SU-DHL-6 (cell line): ENCODE data around the gene EML4.

Source experiments
- H2AFZ ChIP-seq: fragments of 200-600 bp; sonication (generic); 2 replicates; pipeline ENCODE4 v1.6.1; 2014; ENCODE audit warnings: low read depth, mild to moderate bottlenecking, moderate library complexity, mixed read lengths, antibody characterized with exemption, low read length; ENCODE audit not compliant: severe bottlenecking
- H3F3A ChIP-seq: fragments of 200-600 bp; shearing (Covaris generic); 2 replicates; pipeline ENCODE4 v1.6.0; 2016; ENCODE audit warnings: antibody characterized with exemption, mild to moderate bottlenecking; ENCODE audit not compliant: insufficient read depth
- H3K27ac ChIP-seq: fragments of 200-600 bp; sonication (generic); 2 replicates; pipeline ENCODE4 v1.5.1; 2016; ENCODE audit warnings: low read depth, mild to moderate bottlenecking, low read length, moderate library complexity, mixed read lengths
- H3K27me3 ChIP-seq: fragments of 200-600 bp; sonication (generic), shearing (Covaris generic); 2 replicates; pipeline ENCODE4 v1.6.0; 2014; ENCODE audit warnings: mild to moderate bottlenecking, low read length
- H3K36me3 ChIP-seq: fragments of 200-600 bp; sonication (generic); 2 replicates; pipeline ENCODE4 v1.6.1; 2014; ENCODE audit warnings: mild to moderate bottlenecking, low read length, mixed read lengths
- H3K4me2 ChIP-seq: fragments of 300-600, 200-600 bp; shearing (Covaris generic), sonication (generic); 2 replicates; pipeline ENCODE4 v1.6.0; 2014; ENCODE audit warnings: low read length, low read depth, mild to moderate bottlenecking; ENCODE audit not compliant: poor library complexity, severe bottlenecking
- H3K4me3 ChIP-seq: fragments of 200-600 bp; sonication (generic); 2 replicates; pipeline ENCODE4 v1.5.1; 2014; ENCODE audit warnings: antibody characterized with exemption, low read length, mild to moderate bottlenecking, mixed read lengths; ENCODE audit not compliant: insufficient read depth, poor library complexity, severe bottlenecking
- H3K79me2 ChIP-seq: fragments of 200-600 bp; sonication (generic); 2 replicates; pipeline ENCODE4 v1.6.1; 2014; ENCODE audit warnings: mild to moderate bottlenecking, low read length, moderate library complexity; ENCODE audit not compliant: insufficient read depth
- H3K9ac ChIP-seq: fragments of 200-600 bp; sonication (generic); 2 replicates; pipeline ENCODE4 v1.7.0; 2014; ENCODE audit warnings: mild to moderate bottlenecking, low read length
- H3K9me2 ChIP-seq: fragments of 200-600 bp; sonication (generic); replicated peaks from 2 replicates; pipeline ENCODE4 v1.6.1; 2014; ENCODE audit warnings: low read length; ENCODE audit not compliant: insufficient read depth
- H3K9me3 ChIP-seq: fragments of 200-600 bp; sonication (generic); 2 replicates; pipeline ENCODE4 v1.6.1; 2014; ENCODE audit warnings: low read length, mixed read lengths; ENCODE audit not compliant: insufficient read depth
- H4K20me1 ChIP-seq: fragments of 200-600 bp; sonication (generic); 2 replicates; pipeline ENCODE4 v1.6.1; 2014; ENCODE audit warnings: low read depth, mild to moderate bottlenecking, antibody characterized with exemption, low read length, moderate library complexity, mixed read lengths
- EZH2phosphoT487 ChIP-seq: fragments of 200-600 bp; sonication (generic), shearing (Covaris generic); conservative IDR thresholded peaks from 2 replicates; pipeline ENCODE4 v1.6.1; 2018; ENCODE audit warnings: mild to moderate bottlenecking, antibody characterized with exemption, low read length, moderate library complexity, mixed read lengths
- TF ChIP-seq, protein P1 (sequence below): fragments of 200-600 bp; sonication (generic); IDR thresholded peaks from one replicate; pipeline ENCODE4 v1.5.1; 2017; ENCODE audit warnings: antibody characterized with exemption, mild to moderate bottlenecking, low read length, moderate library complexity; ENCODE audit not compliant: insufficient read depth, poor library complexity, severe bottlenecking

Gene EML4

DNA sequence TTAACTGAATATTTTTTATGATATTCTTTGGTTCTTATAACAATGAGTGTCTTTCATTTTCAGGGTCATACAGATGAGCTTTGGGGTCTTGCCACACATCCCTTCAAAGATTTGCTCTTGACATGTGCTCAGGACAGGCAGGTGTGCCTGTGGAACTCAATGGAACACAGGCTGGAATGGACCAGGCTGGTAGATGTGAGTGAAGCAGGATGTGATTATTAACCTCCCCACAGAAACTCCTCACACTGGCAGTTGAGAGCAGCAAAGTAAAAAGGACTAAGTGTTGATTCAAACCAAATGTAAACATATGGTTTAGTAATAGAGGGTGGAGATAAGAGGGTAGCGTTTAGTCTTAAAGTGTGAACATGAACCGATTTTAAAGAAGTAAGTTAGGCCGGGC, 134.1 kb downstream of the EML4 start:
- Histone ChIP-seq H4K20me1 (no peaks in the 10 kb centered on the region), H3K27me3 (no peaks in the 10 kb centered on the region), H2AFZ (no peak overlapping the region), H3K9ac (no peak overlapping the region), H3K9me3 (no peaks in the 10 kb centered on the region), H3K4me2 (no peak overlapping the region), H3K36me3 (peaks cover 9% of the 10 kb centered on the region), H3F3A (no peaks in the 10 kb centered on the region), H3K4me3 (no peak overlapping the region), H3K79me2 (no peaks in the 10 kb centered on the region), H3K9me2 (no peaks in the 10 kb centered on the region), H3K27ac (no peak overlapping the region)
- TF ChIP-seq EZH2phosphoT487: no peak
- TF ChIP-seq, protein P1, sequence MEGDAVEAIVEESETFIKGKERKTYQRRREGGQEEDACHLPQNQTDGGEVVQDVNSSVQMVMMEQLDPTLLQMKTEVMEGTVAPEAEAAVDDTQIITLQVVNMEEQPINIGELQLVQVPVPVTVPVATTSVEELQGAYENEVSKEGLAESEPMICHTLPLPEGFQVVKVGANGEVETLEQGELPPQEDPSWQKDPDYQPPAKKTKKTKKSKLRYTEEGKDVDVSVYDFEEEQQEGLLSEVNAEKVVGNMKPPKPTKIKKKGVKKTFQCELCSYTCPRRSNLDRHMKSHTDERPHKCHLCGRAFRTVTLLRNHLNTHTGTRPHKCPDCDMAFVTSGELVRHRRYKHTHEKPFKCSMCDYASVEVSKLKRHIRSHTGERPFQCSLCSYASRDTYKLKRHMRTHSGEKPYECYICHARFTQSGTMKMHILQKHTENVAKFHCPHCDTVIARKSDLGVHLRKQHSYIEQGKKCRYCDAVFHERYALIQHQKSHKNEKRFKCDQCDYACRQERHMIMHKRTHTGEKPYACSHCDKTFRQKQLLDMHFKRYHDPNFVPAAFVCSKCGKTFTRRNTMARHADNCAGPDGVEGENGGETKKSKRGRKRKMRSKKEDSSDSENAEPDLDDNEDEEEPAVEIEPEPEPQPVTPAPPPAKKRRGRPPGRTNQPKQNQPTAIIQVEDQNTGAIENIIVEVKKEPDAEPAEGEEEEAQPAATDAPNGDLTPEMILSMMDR: no peak

GRCh38 chr2:42304059-42304713, 135.0 kb downstream of the EML4 start:
- Histone ChIP-seq H3K9ac (no peak overlapping the region), H3K4me2 (no peak overlapping the region), H4K20me1 (no peaks in the 10 kb centered on the region), H3K79me2 (no peaks in the 10 kb centered on the region), H3K27me3 (no peaks in the 10 kb centered on the region), H3F3A (no peaks in the 10 kb centered on the region), H2AFZ (no peak overlapping the region), H3K9me2 (no peaks in the 10 kb centered on the region), H3K4me3 (no peak overlapping the region), H3K27ac (no peak overlapping the region), H3K9me3 (no peaks in the 10 kb centered on the region), H3K36me3 (peaks cover 9% of the 10 kb centered on the region)
- TF ChIP-seq, protein P1: no peak
- no peak for TF ChIP-seq EZH2phosphoT487

- Histone ChIP-seq H3K27ac (no peak overlapping the region), H4K20me1 (no peaks in the 10 kb centered on the region), H3K79me2 (no peaks in the 10 kb centered on the region), H3K9me2 (no peaks in the 10 kb centered on the region), H3K27me3 (no peaks in the 10 kb centered on the region), H3K4me2 (no peak overlapping the region), H2AFZ (no peak overlapping the region), H3F3A (no peaks in the 10 kb centered on the region), H3K4me3 (no peak overlapping the region), H3K9me3 (no peaks in the 10 kb centered on the region), H3K36me3 (peaks cover 9% of the 10 kb centered on the region), H3K9ac (no peak overlapping the region)
- TF ChIP-seq EZH2phosphoT487: no peak
- TF ChIP-seq, protein P1: no peak
These were observed 138.0 kb downstream of the EML4 start for GRCh38 chr2:42307180-42307579.

DNA sequence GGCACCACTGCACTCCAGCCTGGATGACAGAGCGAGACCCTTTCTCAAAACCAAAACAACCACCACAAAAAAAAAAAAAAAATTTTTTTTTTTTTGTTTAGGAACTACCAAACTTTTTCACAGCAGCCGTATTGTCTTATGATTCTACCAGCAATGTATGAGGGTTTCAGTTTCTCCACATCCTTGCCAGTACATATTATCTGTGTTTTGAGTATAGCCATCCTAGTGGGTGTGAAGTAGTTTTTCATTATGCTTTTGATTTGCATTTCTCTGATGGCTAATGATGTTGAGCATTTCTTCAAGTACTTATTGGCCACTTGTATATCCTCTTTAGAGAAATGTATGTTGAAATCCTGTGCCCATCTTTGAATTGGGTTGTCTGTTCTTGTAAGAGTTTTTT, 140.2 kb downstream of the EML4 start:
- no peak overlapping the region for H3K4me3 ChIP-seq
- H3K9me2 ChIP-seq: no peaks in the 10 kb centered on the region

More for the DNA sequence above, 140.2 kb downstream of the EML4 start:
- TF ChIP-seq, protein P1: no peak
- no peak for TF ChIP-seq EZH2phosphoT487
- H2AFZ ChIP-seq: no peak overlapping the region
- no peaks in the 10 kb centered on the region for H3F3A ChIP-seq
- H3K27me3 ChIP-seq: no peaks in the 10 kb centered on the region
- H4K20me1 ChIP-seq: no peaks in the 10 kb centered on the region
- peaks cover 3% of the 10 kb centered on the region; the same call in 1 of the 2 replicates for H3K36me3 ChIP-seq
- H3K9me3 ChIP-seq: no peaks in the 10 kb centered on the region
- H3K4me2 ChIP-seq: no peak overlapping the region
- no peaks in the 10 kb centered on the region for H3K79me2 ChIP-seq
- H3K9ac ChIP-seq: no peak overlapping the region
- no peak overlapping the region for H3K27ac ChIP-seq
